Diencephalon (tissue), 1 donor: ENCODE measurements around the gene LNX2. TPM values are rescaled to one million over a fixed set of nuclear protein-coding genes. Genes with fewer than 3 reads are reported as not detected.

ENCODE experiments used
- total RNA-seq: library from RNA; depleted of rRNA; stranded (reverse); fragments of >200 nt; gene quantifications from one replicate; pipeline ENCODE4 v1.2.3, GENCODE V29; 2014

LNX2 gene
- 14.5 TPM for total RNA-seq

GRCh38 chr13:27620377-27621115 is at the start of gene LNX2:
Gene LNX2, minus strand, starts transcription at chr13:27620529. Its CDS starts 38,826 bp downstream, at chr13:27581703.

DNA sequence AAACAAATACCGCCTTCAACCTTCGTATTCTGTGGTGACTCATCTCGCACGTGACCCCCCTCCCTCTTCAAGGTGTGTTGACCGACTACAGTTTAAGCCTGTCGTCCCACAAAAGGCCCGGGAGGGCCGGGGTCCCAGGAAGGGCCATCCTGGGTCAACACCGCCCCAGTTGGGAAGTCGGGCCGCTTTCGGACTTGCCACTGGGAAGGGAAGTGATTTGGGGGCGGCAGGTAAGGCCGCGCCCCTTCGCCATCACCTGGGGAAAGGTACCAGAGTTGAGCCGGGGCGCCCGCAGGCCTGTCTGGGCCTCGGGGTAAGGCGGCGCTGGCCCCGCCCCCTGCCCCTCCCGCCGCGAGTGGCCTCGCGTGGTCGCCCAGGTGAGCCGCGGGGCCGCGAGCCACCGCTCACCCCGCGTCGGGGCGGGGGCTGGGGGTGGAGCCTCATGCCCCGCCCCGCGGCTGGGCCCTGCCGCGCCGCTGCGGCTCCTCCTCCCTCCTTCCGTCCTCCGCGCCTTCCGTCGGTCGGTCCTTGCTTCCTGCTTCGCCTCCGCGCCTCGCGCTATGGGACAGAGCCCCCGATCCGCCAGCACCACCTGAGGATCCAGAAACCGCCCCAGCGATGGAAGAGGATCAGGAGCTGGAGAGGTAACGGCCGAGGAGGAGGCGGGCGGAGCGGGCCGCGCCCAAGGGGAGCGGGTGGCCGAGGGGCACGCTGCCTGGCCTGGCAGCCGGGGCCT is 1.2 kb upstream of the LNX2 start, which contains the start of gene POLR1D:
POLR1D (plus strand) TSS at position 527 of the 736 bp plus-strand sequence; CDS start at position 619, 92 bp downstream.

Other genes starting within 250 kb of the LNX2 start
- gene GTF3A, start 195.9 kb downstream of the LNX2 start, total RNA-seq: 96.0 TPM
- gene MTIF3, start 170.0 kb downstream of the LNX2 start, total RNA-seq: 46.4 TPM
- gene POLR1D, start 1.4 kb upstream of the LNX2 start, total RNA-seq: 46.4 TPM
- gene GSX1, start 172.0 kb upstream of the LNX2 start, total RNA-seq: 0.92 TPM